ENCODE results near the gene FHAD1.

FHAD1 gene

GRCh38 chr1:15344800-15345704 is 98.0 kb downstream of the FHAD1 start:
- TF ChIP-seq CTCF (conservative IDR thresholded peaks at IDR 0.05; ENCODE audit: low read depth, low read length) = no peak
- DNase-seq (ENCODE audit: low read depth) = no peak
- H3K4me3 ChIP-seq (ENCODE audit: low read length) = no peak overlapping the region

GRCh38 chr1:15345705-15346345 is 98.8 kb downstream of the FHAD1 start:
- TF ChIP-seq CTCF (conservative IDR thresholded peaks at IDR 0.05; ENCODE audit: low read depth, low read length) = no peak
- DNase-seq (ENCODE audit: low read depth) = no peak
- no peak overlapping the region for H3K4me3 ChIP-seq (ENCODE audit: low read length)

GRCh38 chr1:15346346-15347030 is 99.5 kb downstream of the FHAD1 start:
- H3K4me3 ChIP-seq (ENCODE audit: low read length) = no peak overlapping the region
- no peak for TF ChIP-seq CTCF (conservative IDR thresholded peaks at IDR 0.05; ENCODE audit: low read depth, low read length)
- DNase-seq (ENCODE audit: low read depth) = no peak

- no peak for TF ChIP-seq CTCF (conservative IDR thresholded peaks at IDR 0.05; ENCODE audit: low read depth, low read length)
- H3K4me3 ChIP-seq (ENCODE audit: low read length) = no peak overlapping the region
- DNase-seq (ENCODE audit: low read depth) = no peak
These were observed 100.2 kb downstream of the FHAD1 start for GRCh38 chr1:15347182-15347581.

- H3K4me3 ChIP-seq (ENCODE audit: low read length) = no peak overlapping the region
- TF ChIP-seq CTCF (conservative IDR thresholded peaks at IDR 0.05; ENCODE audit: low read depth, low read length) = no peak
- no peak for DNase-seq (ENCODE audit: low read depth)
These were observed 101.6 kb downstream of the FHAD1 start for GRCh38 chr1:15348648-15349047.

GRCh38 chr1:15349133-15349532 is 102.1 kb downstream of the FHAD1 start:
- no peak overlapping the region for H3K4me3 ChIP-seq (ENCODE audit: low read length)
- no peak for DNase-seq (ENCODE audit: low read depth)
- no peak for TF ChIP-seq CTCF (conservative IDR thresholded peaks at IDR 0.05; ENCODE audit: low read depth, low read length)
